HepG2 (cell line): ENCODE measurements around the gene STK32C. TPM values are rescaled to one million over a fixed set of nuclear protein-coding genes. Genes with fewer than 3 reads are reported as not detected.
A peak's percentile ranks its signal among the peaks of the same experiment; 100 is the strongest.

ENCODE experiments used
- ATAC-seq: fragments of 200-7000 bp; cut with Tn5 transposase; 3 replicates; pipeline ENCODE4 v1.9.1; 2020; ENCODE audit warnings: mild to moderate bottlenecking, moderate library complexity
- BruUV-seq: library from RNA; stranded (reverse); fragments of 400-500 nt; replicated peaks from 2 replicates; lab custom pipeline; 2021; lab: Mats Ljungman, UMichigan
- CTCF ChIA-PET: fragments of 300-600 bp; formaldehyde crosslinking; extraction: SDS; loops from one replicate; lab custom pipeline; 2021; ENCODE audit warnings: low total read pairs, inconsistent platforms, low intra/inter-chr PET ratio; lab: Yijun Ruan, JAX
- POLR2A ChIA-PET: fragments of 350-600 bp; sonication (Branson Sonifier 250); formaldehyde crosslinking; loops from one replicate; lab custom pipeline; 2020; ENCODE audit warnings: antibody characterized with exemption, inconsistent platforms; lab: Yijun Ruan, JAX
- DNase-seq: peaks from one replicate; pipeline ENCODE4 v3.0.0-alpha.2; 2015; ENCODE audit warnings: low spot score
- FAIRE-seq: peaks from 3 replicates; lab custom pipeline; 2011; peaks lifted over from hg19 to GRCh38; lab: Jason Lieb, UNC
- H2AFZ ChIP-seq: one replicate; pipeline ENCODE4 v1.6.1; 2011; ENCODE audit warnings: low read length, inconsistent platforms
- H3K27ac ChIP-seq: fragments of 300-600 bp; 3 replicates; pipeline ENCODE4 v1.8.0; 2011; ENCODE audit warnings: mixed run types, mild to moderate bottlenecking, mixed read lengths, low read length, inconsistent platforms; ENCODE audit not compliant: insufficient read depth; ENCODE audit errors: extremely low read length
- H3K27me3 ChIP-seq, 2 experiments: fragments of 200-600 bp in 1 of 2; 2 replicates in 1 of 2; 3 replicates in 1 of 2; pipeline versions ENCODE4 v1.6.0 to v1.8.0; 2011; ENCODE audit warnings: low read length in 2 of 2, mild to moderate bottlenecking in 2 of 2, moderate library complexity in 2 of 2, inconsistent platforms in 1 of 2; ENCODE audit not compliant: insufficient read depth in 2 of 2, control insufficient read depth in 1 of 2
- H3K36me3 ChIP-seq, 2 experiments: fragments of 200-600 bp in 1 of 2; replicated peaks in 1 of 2; 2 replicates in 1 of 2; 3 replicates in 1 of 2; pipeline versions ENCODE4 v1.5.1 to v1.8.0; 2011; ENCODE audit warnings: low read length in 2 of 2, inconsistent platforms in 1 of 2; ENCODE audit not compliant: insufficient read depth in 2 of 2, control insufficient read depth in 1 of 2
- H3K4me1 ChIP-seq: 2 replicates; pipeline ENCODE4 v1.5.1; 2012; ENCODE audit warnings: low read length, inconsistent platforms; ENCODE audit not compliant: insufficient read depth
- H3K4me2 ChIP-seq: 2 replicates; pipeline ENCODE4 v1.6.0; 2011; ENCODE audit warnings: low read depth, low read length, inconsistent platforms
- H3K4me3 ChIP-seq, 3 experiments: fragments of 200-600 bp in 1 of 3; sonication (generic), shearing (Covaris generic) in 1 of 3; replicated peaks in 1 of 3; 2 replicates each; pipeline ENCODE4 v1.5.1; 2011 to 2016; ENCODE audit warnings: low read length in 3 of 3, inconsistent platforms in 2 of 3, low read depth in 2 of 3, mild to moderate bottlenecking in 2 of 3, control low read depth in 1 of 3, mixed read lengths in 1 of 3; ENCODE audit not compliant: insufficient read depth in 1 of 3
- H3K79me2 ChIP-seq: one replicate; pipeline ENCODE4 v1.6.1; 2011; ENCODE audit warnings: low read length, inconsistent platforms; ENCODE audit not compliant: insufficient read depth
- H3K9ac ChIP-seq: 2 replicates; pipeline ENCODE4 v1.6.0; 2011; ENCODE audit warnings: mild to moderate bottlenecking, low read depth, low read length, inconsistent platforms; ENCODE audit not compliant: insufficient read depth
- H3K9me3 ChIP-seq: 2 replicates; pipeline ENCODE4 v1.5.1; 2012; ENCODE audit warnings: mild to moderate bottlenecking, low read length
- H4K20me1 ChIP-seq: 2 replicates; pipeline ENCODE4 v1.6.0; 2011; ENCODE audit warnings: inconsistent platforms, mild to moderate bottlenecking, low read length, moderate library complexity; ENCODE audit not compliant: insufficient read depth
- DPF2 ChIP-seq: sonication (generic); formaldehyde crosslinking; IDR thresholded peaks from 2 replicates; pipeline ENCODE4 v1.4.0; 2020; ENCODE audit warnings: mild to moderate bottlenecking, low read depth, missing genetic modification reagents, borderline replicate concordance
- E2F5 ChIP-seq: sonication (generic); formaldehyde crosslinking; conservative IDR thresholded peaks from 2 replicates; pipeline ENCODE4 v1.4.0; 2020; ENCODE audit warnings: missing genetic modification reagents
- NR2F6 ChIP-seq, 2 experiments: IDR thresholded peaks; 2 replicates each; pipeline ENCODE4 v1.6.1; 2016; ENCODE audit warnings: antibody characterized with exemption in 1 of 2, mild to moderate bottlenecking in 1 of 2
- PHF8 ChIP-seq: sonication (generic); formaldehyde crosslinking; IDR thresholded peaks from 2 replicates; pipeline ENCODE4 v1.5.0; 2020; ENCODE audit warnings: missing genetic modification reagents
- PPARG ChIP-seq: conservative IDR thresholded peaks from 2 replicates; pipeline ENCODE4 v1.6.1; 2016; ENCODE audit warnings: missing biosample characterization, missing genetic modification reagents
- PRDM15 ChIP-seq: sonication (generic); formaldehyde crosslinking; IDR thresholded peaks from 2 replicates; pipeline ENCODE4 v1.4.0; 2020; ENCODE audit warnings: missing genetic modification reagents
- SALL2 ChIP-seq: sonication (generic); formaldehyde crosslinking; IDR thresholded peaks from 2 replicates; pipeline ENCODE4 v1.8.1; 2023; ENCODE audit warnings: mild to moderate bottlenecking, missing genetic modification reagents, inconsistent platforms
- ZNF782 ChIP-seq: sonication (generic); formaldehyde crosslinking; IDR thresholded peaks from 2 replicates; pipeline ENCODE4 v1.4.0; 2020; ENCODE audit warnings: missing genetic modification reagents, mild to moderate bottlenecking, borderline replicate concordance
- WGBS: methylation state at CpG from one replicate; pipeline ENCODE4 v1.1.6; 2017; ENCODE audit warnings: low lambda C conversion rate; 5-methylcytosine and 5-hydroxymethylcytosine counted together
- in situ Hi-C: cut with HindIII; loops from 2 replicates; pipeline ENCODE4 v1.10.0; 2017; ENCODE audit warnings: low pct_unique_long_range_greater_than_20kb; ENCODE audit not compliant: extremely low pct_ligation_motif_present
- intact Hi-C: fragments of 100-400 bp; cut with micrococcal nuclease; formaldehyde crosslinking; loops from one replicate; pipeline ENCODE4 v1.10.0; 2022; ENCODE audit not compliant: unreplicated experiment
- polyA plus RNA-seq, 8 experiments: library from polyadenylated mRNA; depleted of rRNA in 3 of 8; stranded (reverse) in 7 of 8; unstranded in 1 of 8; fragments of >200 nt; fragmentation: Illumina TruSeq in 4 of 8; extraction: Trizol in 4 of 8; gene quantifications; 2 replicates each; pipeline versions ENCODE4 v1.2.1 to v1.2.3, GENCODE V29; 2011 to 2016; ENCODE audit warnings: low read depth in 4 of 8, missing spikeins in 1 of 8, mixed read lengths in 1 of 8; ENCODE audit not compliant: insufficient read depth in 1 of 8
- total RNA-seq, 5 experiments: library from RNA; depleted of rRNA; stranded (reverse); fragments of >200 nt; fragmentation: Illumina TruSeq; extraction: Trizol; gene quantifications; 2 replicates each; pipeline ENCODE4 v1.2.3, GENCODE V29; 2016; ENCODE audit warnings: low read depth in 1 of 5
- TF ChIP-seq, protein P1 (sequence below): sonication (generic); formaldehyde crosslinking; IDR thresholded peaks from 2 replicates; pipeline ENCODE4 v1.5.0; 2020; ENCODE audit warnings: missing genetic modification reagents

Gene STK32C
- total and polyA plus RNA-seq, 2 of the 13 experiments (the other 11 are each of a cell fraction or from before 2014, with no cell fraction given) = 10.9 to 19.4 TPM

DNA sequence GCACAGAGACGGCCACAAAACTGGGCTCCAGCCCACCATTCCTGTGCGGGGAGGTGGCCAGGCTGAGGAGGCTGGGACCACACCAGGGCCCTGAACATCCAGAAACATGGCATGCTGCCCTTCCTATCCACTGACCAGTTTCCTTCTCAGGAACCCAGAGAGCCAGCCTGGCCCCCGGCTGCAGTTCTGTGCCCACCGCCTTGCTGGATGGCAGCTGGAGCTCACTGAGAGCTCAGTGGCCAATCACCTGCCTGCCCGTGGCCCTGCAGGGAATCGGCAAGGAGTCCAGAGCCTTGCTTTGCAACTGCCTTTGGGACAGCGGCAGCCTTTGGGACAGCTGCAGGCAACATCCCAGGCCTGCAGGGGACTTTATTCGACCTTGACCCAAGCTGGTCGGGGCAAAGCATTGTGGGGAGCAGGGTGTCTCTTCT, 30.4 kb downstream of the STK32C start:
- Histone ChIP-seq H3K4me2 (no peak overlapping the region), H2AFZ (no peak overlapping the region), H3K79me2 (no peaks in the 10 kb centered on the region), H3K27me3 (no peaks in the 10 kb centered on the region; a peak in 1 of 5 replicates), H3K4me3 (no peak overlapping the region), H3K4me1 (peaks cover 12% of the 10 kb centered on the region), H3K36me3 (no peaks in the 10 kb centered on the region)
- BruUV-seq = no TSS peak
- TF ChIP-seq PPARG (CRISPR knock-in tag) (no peak), DPF2 (no peak), SALL2 (CRISPR knock-in tag) (no peak), E2F5 (CRISPR knock-in tag) (no peak), PHF8 (CRISPR knock-in tag) (no peak), ZNF782 (no peak), NR2F6 (IDR thresholded peaks at IDR 0.05) (peak; percentile 48; the same call in 1 of the 2 replicates), NR2F6 (CRISPR knock-in tag; IDR thresholded peaks at IDR 0.05) (peak; percentile 25; the same call in 1 of the 2 replicates), PRDM15 (CRISPR knock-in tag) (peak; percentile 64; the same call in 1 of the 2 replicates)
- TF ChIP-seq, protein P1, sequence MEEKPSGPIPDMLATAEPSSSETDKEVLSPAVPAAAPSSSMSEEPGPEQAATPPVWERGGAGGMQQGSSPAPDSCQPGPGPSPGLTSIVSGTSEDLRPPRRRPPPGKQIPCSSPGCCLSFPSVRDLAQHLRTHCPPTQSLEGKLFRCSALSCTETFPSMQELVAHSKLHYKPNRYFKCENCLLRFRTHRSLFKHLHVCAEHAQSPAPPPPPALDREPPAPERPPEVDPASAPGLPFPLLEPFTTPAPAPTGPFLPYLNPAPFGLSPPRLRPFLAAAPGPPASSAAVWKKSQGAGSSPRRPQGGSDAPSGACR (CRISPR knock-in tag) = no peak
- TF ChIP-seq, all 625 proteins: peak for 2
- ATAC-seq = peak; percentile 62
- Histone ChIP-seq H3K9me3 (no peaks in the 10 kb centered on the region), H3K27ac (no peak overlapping the region), H3K9ac (no peak overlapping the region), H4K20me1 (no peaks in the 10 kb centered on the region)
- 38% methylated on average over 9 of the region's 9 CpGs for WGBS
- in situ Hi-C loops = no loop called here
- no peak for FAIRE-seq
- no peak for DNase-seq
- intact Hi-C loops = no loop called here
- ChIA-PET POLR2A (no interaction called here), CTCF (no interaction called here)
